ENCODE measurements around the gene RYR3. TPM values are rescaled to one million over a fixed set of nuclear protein-coding genes. Genes with fewer than 3 reads are reported as not detected.

The RYR3 gene
- total RNA-seq, 1 donor from 2014 or later = 0.75 TPM

DNA sequence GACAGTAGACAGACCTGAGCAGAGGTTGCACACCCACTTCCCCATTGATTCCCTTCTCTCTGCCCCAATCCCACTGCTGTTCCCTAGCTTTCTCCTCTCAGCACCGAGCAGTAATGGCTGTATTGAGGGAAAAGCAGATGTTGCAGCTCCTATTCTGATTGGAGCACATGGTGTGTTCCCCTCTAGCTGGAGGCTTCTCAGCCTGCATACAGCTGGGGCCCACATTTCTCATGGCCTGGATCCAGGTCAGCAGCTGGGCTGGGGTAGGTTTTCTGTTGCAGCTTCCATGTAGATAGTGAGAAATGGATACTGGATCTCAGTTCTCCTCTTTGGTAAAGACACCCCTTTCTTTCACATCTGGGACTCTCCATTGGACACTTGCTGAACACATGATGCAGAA lies 50.1 kb downstream of the RYR3 start:
- no peak overlapping the region for H3K4me3 ChIP-seq (ENCODE audit: low read depth, low read length)
- TF ChIP-seq CTCF (conservative IDR thresholded peaks at IDR 0.05; ENCODE audit: low read depth, low read length) = no peak
- DNase-seq (ENCODE audit: low read depth) = no peak

GRCh38 chr15:33369941-33370622 lies 59.3 kb downstream of the RYR3 start:
- H3K4me3 ChIP-seq (ENCODE audit: low read depth, low read length) = no peak overlapping the region
- TF ChIP-seq CTCF (conservative IDR thresholded peaks at IDR 0.05; ENCODE audit: low read depth, low read length) = no peak
- no peak for DNase-seq (ENCODE audit: low read depth)

DNA sequence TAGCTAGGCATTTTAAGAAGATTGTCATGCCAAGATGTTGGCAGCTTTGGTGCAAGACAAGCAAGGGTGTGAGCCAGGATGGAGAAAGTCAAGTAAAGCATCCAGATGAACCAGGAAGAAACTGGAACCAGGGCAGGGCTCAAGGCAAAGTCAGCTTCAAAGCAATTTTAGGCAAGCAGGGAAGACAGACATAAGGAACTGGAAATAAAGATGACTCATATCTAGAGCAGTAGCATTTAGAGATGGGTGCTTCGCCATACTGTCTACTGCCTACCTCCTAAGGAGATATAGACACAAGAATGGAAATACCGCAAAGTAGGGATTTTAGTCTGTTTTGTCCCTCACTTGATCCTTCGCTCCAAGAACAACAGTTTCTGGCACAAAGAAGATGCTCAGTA lies 59.9 kb downstream of the RYR3 start:
- H3K4me3 ChIP-seq (ENCODE audit: low read depth, low read length) = no peak overlapping the region
- TF ChIP-seq CTCF (conservative IDR thresholded peaks at IDR 0.05; ENCODE audit: low read depth, low read length) = no peak
- no peak for DNase-seq (ENCODE audit: low read depth)

GRCh38 chr15:33371159-33371558 lies 60.4 kb downstream of the RYR3 start:
- no peak overlapping the region for H3K4me3 ChIP-seq (ENCODE audit: low read depth, low read length)
- DNase-seq (ENCODE audit: low read depth) = no peak
- no peak for TF ChIP-seq CTCF (conservative IDR thresholded peaks at IDR 0.05; ENCODE audit: low read depth, low read length)

- no peak for TF ChIP-seq CTCF (conservative IDR thresholded peaks at IDR 0.05; ENCODE audit: low read depth, low read length)
- no peak for DNase-seq (ENCODE audit: low read depth)
Observed at GRCh38 chr15:33374226-33374914, 63.6 kb downstream of the RYR3 start.

GRCh38 chr15:33375236-33375635 lies 64.5 kb downstream of the RYR3 start:
- no peak overlapping the region for H3K4me3 ChIP-seq (ENCODE audit: low read depth, low read length)
- TF ChIP-seq CTCF (conservative IDR thresholded peaks at IDR 0.05; ENCODE audit: low read depth, low read length) = no peak
- no peak for DNase-seq (ENCODE audit: low read depth)

More at GRCh38 chr15:33374226-33374914, 63.6 kb downstream of the RYR3 start:
- H3K4me3 ChIP-seq (ENCODE audit: low read depth, low read length) = no peak overlapping the region

DNA sequence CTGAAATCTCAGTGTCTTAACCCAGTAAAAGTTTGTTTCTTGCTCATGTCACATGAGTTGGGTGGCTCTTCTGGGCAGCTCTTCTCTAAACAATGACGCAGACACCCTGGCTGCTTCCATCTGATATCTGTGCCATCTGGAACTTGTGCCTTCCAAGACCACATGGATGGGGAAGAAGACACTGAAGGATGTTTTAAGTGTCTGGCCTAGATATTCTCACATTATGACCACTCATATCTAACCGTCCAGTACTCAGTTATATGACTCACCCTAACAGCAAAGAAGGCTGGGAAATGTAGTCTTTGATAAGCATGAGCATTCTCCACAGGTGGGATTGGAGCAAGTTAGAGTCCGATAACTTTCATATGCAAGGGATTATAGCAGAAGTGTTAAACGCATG lies 66.4 kb downstream of the RYR3 start:
- H3K4me3 ChIP-seq (ENCODE audit: low read depth, low read length) = no peak overlapping the region
- no peak for DNase-seq (ENCODE audit: low read depth)
- no peak for TF ChIP-seq CTCF (conservative IDR thresholded peaks at IDR 0.05; ENCODE audit: low read depth, low read length)

All from epithelial cell of proximal tubule (primary cell).